GM23248 (cell line): ENCODE data around the gene GSC2. TPM values are rescaled to one million over a fixed set of nuclear protein-coding genes. Genes with fewer than 3 reads are reported as not detected.
A peak's percentile ranks its signal among the peaks of the same experiment; 100 is the strongest.

Source experiments
- DNase-seq: peaks from one replicate; pipeline ENCODE4 v3.0.0-alpha.2; 2015
- H2AFZ ChIP-seq: fragments of 200-600 bp; sonication (generic); 2 replicates; pipeline ENCODE4 v1.6.1; 2016; ENCODE audit warnings: antibody characterized with exemption
- H3F3A ChIP-seq: fragments of 200-600 bp; sonication (generic); 2 replicates; pipeline ENCODE4 v1.6.1; 2016; ENCODE audit warnings: mild to moderate bottlenecking, antibody characterized with exemption, mixed run types; ENCODE audit not compliant: insufficient read depth
- H3K27ac ChIP-seq: fragments of 200-600 bp; sonication (generic); 2 replicates; pipeline ENCODE4 v1.5.1; 2016; ENCODE audit warnings: mild to moderate bottlenecking
- H3K27me3 ChIP-seq: fragments of 200-600 bp; sonication (generic); replicated peaks from 2 replicates; pipeline ENCODE4 v1.6.1; 2016; ENCODE audit warnings: mild to moderate bottlenecking; ENCODE audit not compliant: insufficient read depth
- H3K36me3 ChIP-seq: fragments of 200-600 bp; sonication (generic); 2 replicates; pipeline ENCODE4 v1.6.1; 2016; ENCODE audit warnings: low read depth, mild to moderate bottlenecking
- H3K4me1 ChIP-seq: fragments of 200-600 bp; sonication (generic); 2 replicates; pipeline ENCODE4 v1.6.1; 2016; ENCODE audit warnings: mild to moderate bottlenecking; ENCODE audit not compliant: insufficient read depth
- H3K4me2 ChIP-seq: fragments of 200-600 bp; sonication (generic); one replicate; pipeline ENCODE4 v1.6.1; 2016; ENCODE audit warnings: mild to moderate bottlenecking; ENCODE audit not compliant: unreplicated experiment
- H3K4me3 ChIP-seq: fragments of 200-600 bp; sonication (generic); 2 replicates; pipeline ENCODE4 v1.5.1; 2016; ENCODE audit warnings: mild to moderate bottlenecking
- H3K79me2 ChIP-seq: fragments of 200-600 bp; sonication (generic); 2 replicates; pipeline ENCODE4 v1.6.1; 2016; ENCODE audit warnings: mild to moderate bottlenecking; ENCODE audit not compliant: insufficient read depth
- H3K9ac ChIP-seq: fragments of 200-600 bp; sonication (generic); 2 replicates; pipeline ENCODE4 v1.6.1; 2016; ENCODE audit warnings: mild to moderate bottlenecking
- H3K9me2 ChIP-seq: fragments of 200-600 bp; sonication (generic); 2 replicates; pipeline ENCODE4 v1.6.1; 2016; ENCODE audit warnings: mixed run types, mild to moderate bottlenecking, moderate library complexity; ENCODE audit not compliant: insufficient read depth
- H3K9me3 ChIP-seq: fragments of 200-600 bp; sonication (generic); one replicate; pipeline ENCODE4 v1.6.1; 2017; ENCODE audit warnings: low read depth
- H4K20me1 ChIP-seq: fragments of 200-600 bp; sonication (generic); 2 replicates; pipeline ENCODE4 v1.6.0; 2016; ENCODE audit not compliant: insufficient read depth
- EZH2 ChIP-seq: fragments of 200-600 bp; sonication (generic); IDR thresholded peaks from 2 replicates; pipeline ENCODE4 v1.6.1; 2018; ENCODE audit warnings: antibody characterized with exemption, mild to moderate bottlenecking; ENCODE audit not compliant: insufficient read depth, poor library complexity, severe bottlenecking
- EZH2phosphoT487 ChIP-seq: fragments of 200-600 bp; sonication (generic); IDR thresholded peaks from 2 replicates; pipeline ENCODE4 v1.6.1; 2018; ENCODE audit warnings: antibody characterized with exemption, moderate library complexity, mild to moderate bottlenecking, low read depth; ENCODE audit not compliant: insufficient read depth
- WGBS, 2 experiments: methylation state at CpG; one replicate each; pipeline ENCODE4 v1.1.6; 2015 to 2017; ENCODE audit warnings: low lambda C conversion rate in 2 of 2, low coverage in 1 of 2; ENCODE audit errors: missing lambda C conversion rate in 2 of 2; 5-methylcytosine and 5-hydroxymethylcytosine counted together
- in situ Hi-C: fragments of 300-500 bp; cut with MboI; formaldehyde crosslinking; loops from 2 replicates; pipeline ENCODE4 v1.15.0; 2020
- polyA plus RNA-seq: library from polyadenylated mRNA; unstranded; fragments of >200 nt; fragmentation: Nextera tagmentation; extraction: Ambion mirVana; gene quantifications from 2 replicates; pipeline ENCODE4 v1.2.1, GENCODE V29; 2016
- total RNA-seq: library from RNA; depleted of rRNA; stranded (reverse); fragments of >200 nt; shearing (Covaris generic); gene quantifications from 2 replicates; pipeline ENCODE4 v1.2.3, GENCODE V29; 2014

Gene GSC2
- total and polyA plus RNA-seq, 2 experiments from 2014 or later, result not detected

DNA sequence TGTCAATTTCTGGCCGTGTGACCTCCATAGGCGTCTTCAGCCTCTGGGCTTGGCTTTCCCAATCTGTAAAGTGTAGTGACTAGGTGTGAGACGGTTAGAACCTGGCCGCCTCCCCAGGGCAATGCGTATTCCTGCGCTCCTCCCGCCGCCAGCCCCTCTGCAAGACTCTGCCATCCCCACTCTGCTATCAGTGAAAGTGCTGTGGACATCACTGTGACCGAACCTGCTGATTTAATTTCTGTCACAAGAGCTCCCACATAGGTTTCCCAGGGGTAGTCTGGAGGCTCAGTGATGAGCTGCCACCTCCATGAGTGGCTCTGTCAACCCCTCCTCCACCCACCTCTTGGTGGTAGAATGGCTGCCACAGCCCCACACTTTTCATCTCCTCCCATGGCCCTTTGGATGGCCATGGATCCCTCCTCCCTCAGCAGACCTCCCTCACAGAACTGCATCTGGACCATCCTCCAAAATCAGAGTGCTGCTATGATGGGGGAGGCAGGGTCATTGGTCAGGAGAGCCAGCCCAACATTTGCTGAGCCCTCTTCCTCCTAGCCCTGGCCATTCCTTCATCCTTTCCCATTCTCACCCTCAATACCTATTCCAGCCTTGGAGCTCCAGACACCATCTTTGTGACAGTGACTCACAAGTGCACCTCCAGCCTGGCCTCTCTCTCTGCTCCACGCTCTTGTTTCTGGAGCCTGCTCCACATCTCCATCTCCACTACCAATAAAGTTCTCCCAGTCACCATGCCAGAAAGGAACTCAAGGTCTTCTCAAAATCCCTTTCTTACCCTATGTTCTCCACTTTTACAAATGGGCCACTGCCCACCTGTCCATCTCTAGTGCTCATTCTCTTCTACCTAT is 1.5 kb upstream of the GSC2 start:
- Histone ChIP-seq H2AFZ (no peak overlapping the region), H3K4me1 (no peaks in the 10 kb centered on the region), H3K79me2 (no peaks in the 10 kb centered on the region), H4K20me1 (no peaks in the 10 kb centered on the region), H3K9me2 (no peaks in the 10 kb centered on the region), H3K4me2 (no peak overlapping the region), H3K9me3 (no peaks in the 10 kb centered on the region), H3K9ac (no peak overlapping the region), H3K4me3 (no peak overlapping the region), H3K36me3 (no peaks in the 10 kb centered on the region), H3F3A (no peaks in the 10 kb centered on the region), H3K27ac (no peak overlapping the region), H3K27me3 (peaks cover 48% of the 10 kb centered on the region)
- no peak for DNase-seq
- TF ChIP-seq EZH2 (no peak), EZH2phosphoT487 (no peak)
- in situ Hi-C loops, result no loop called here
- WGBS, 2 experiments, result 44 to 47% methylated on average over 10 of the region's 10 CpGs

DNA sequence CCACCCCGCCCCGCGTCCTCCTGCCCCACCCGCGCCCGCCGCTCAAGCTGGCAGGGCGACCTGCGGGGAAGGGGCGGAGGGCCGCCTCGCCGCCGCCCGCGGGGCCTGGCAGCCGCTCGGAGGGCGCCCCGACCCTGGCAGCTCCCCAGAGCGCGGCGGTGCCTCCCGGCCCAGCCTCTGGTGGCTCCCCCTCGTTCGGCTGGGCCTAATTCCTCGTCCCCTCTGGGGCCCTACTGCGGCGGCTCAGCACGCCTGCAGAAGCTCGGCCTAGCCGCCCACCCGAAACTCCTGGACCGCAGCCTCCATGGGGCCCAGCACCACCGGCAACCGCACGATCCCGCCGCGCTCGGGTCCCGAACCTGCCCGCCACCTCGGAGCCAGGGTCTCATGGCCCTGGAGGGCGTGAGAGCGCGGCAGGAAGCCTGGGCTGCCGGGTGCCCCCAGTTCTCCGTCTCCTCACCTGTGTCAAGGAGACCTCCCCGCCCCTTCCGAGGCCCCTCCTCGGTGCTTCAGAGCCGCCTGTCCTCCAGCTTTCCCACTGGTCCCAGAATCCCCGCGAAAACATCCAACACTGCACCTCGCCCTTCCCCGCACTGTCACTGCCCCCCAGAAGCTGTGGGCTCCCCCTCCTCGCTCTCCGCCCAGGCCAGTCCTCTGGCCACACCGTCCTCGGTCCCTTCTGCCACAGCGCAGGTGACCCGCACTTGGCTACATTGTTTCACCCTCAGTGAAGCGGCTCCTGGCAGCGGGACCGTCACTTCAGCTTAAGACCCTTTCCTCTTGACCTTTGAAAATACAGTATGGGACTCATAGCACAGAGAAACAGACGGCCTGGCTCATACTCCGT is 613 bp upstream of the GSC2 start:
- no peaks in the 10 kb centered on the region for H3K4me1 ChIP-seq
- no peaks in the 10 kb centered on the region for H3K9me2 ChIP-seq
- H3K4me2 ChIP-seq, result no peak overlapping the region
- H3K36me3 ChIP-seq, result no peaks in the 10 kb centered on the region
- no peak overlapping the region for H3K27ac ChIP-seq
- TF ChIP-seq EZH2phosphoT487 (0 out of 2 replicates have a peak, but pooled peaks have one; percentile 26), EZH2 (peak; percentile 86)
- WGBS, 2 experiments, result 12 to 13% methylated on average over 36 to 47 of the region's 68 CpGs
- in situ Hi-C loops, result no loop called here
- no peaks in the 10 kb centered on the region for H3K79me2 ChIP-seq
- H3K27me3 ChIP-seq, result peaks cover 48% of the 10 kb centered on the region
- H3K4me3 ChIP-seq, result no peak overlapping the region
- H3K9ac ChIP-seq, result no peak overlapping the region
- H4K20me1 ChIP-seq, result no peaks in the 10 kb centered on the region
- H3K9me3 ChIP-seq, result no peaks in the 10 kb centered on the region
- no peak for DNase-seq
- H2AFZ ChIP-seq, result no peak overlapping the region
- no peaks in the 10 kb centered on the region for H3F3A ChIP-seq

DNA sequence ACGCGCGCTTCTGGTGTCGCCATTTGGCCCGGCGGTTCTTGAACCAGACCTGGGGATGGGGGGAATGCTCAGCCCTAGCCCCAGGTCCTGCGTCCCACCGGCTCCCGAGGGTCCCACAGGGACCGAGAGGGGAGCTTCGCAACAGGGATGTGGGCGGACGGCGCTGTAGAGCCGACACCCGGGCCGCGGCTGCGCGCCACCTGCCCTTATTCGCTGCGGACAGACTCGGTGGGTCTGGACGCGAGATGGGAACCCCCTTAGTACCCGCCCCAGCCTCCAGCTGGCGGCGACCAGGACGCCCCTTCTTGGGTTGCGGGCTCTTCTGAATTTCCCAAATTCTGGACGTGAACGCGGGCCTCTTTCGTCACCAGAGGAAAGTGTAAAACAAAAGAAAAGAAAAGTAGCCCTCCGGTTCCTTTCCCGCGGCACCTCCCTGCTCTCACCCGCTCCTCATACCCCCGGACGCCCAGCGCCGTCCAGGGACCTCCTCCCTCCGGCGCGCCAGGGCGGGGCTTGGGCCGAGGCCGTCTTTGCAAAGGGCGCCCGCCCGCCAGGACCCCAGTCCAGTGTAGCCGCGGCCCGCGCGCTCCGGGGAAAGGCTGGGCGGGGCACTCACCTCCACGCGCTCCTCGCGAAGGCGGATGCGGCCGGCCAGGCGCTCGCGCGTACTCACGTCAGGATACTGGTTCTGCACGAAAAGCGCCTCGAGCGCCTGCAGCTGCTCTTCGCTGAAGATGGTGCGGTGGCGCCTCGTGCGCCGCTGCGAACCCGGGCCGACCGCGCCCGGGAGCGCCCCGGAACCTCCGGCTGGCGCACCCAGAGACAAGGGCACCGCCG is 827 bp downstream of the GSC2 start:
- Histone ChIP-seq H3K4me3 (no peak overlapping the region), H3K9me2 (no peaks in the 10 kb centered on the region), H3K27ac (no peak overlapping the region), H3K9ac (no peak overlapping the region), H3K79me2 (peaks cover 2% of the 10 kb centered on the region), H3K9me3 (no peaks in the 10 kb centered on the region), H3K4me2 (no peak overlapping the region), H3K4me1 (no peaks in the 10 kb centered on the region), H3F3A (no peaks in the 10 kb centered on the region), H3K36me3 (no peaks in the 10 kb centered on the region), H2AFZ (no peak overlapping the region), H3K27me3 (peaks cover 48% of the 10 kb centered on the region), H4K20me1 (no peaks in the 10 kb centered on the region)
- DNase-seq, result peak; percentile 31
- TF ChIP-seq EZH2 (peak; percentile 82), EZH2phosphoT487 (no peak)
- 5 to 6% methylated on average over 71 to 84 of the region's 92 CpGs for WGBS, 2 experiments
- in situ Hi-C loops, result no loop called here
